NCI-H2171 treated with DMSO at 0.1 percent for 48 hours (cell line): ENCODE data around the gene PLK4.
"Not testable (repeated sequence)": the region's sequence is repeated elsewhere in the genome, so short reads cannot be mapped to it uniquely, and the experiment has no call there.

Source experiments
- DNase-seq: peaks from one replicate; lab custom pipeline; 2025; lab: John Stamatoyannopoulos, UW

The PLK4 gene

DNA sequence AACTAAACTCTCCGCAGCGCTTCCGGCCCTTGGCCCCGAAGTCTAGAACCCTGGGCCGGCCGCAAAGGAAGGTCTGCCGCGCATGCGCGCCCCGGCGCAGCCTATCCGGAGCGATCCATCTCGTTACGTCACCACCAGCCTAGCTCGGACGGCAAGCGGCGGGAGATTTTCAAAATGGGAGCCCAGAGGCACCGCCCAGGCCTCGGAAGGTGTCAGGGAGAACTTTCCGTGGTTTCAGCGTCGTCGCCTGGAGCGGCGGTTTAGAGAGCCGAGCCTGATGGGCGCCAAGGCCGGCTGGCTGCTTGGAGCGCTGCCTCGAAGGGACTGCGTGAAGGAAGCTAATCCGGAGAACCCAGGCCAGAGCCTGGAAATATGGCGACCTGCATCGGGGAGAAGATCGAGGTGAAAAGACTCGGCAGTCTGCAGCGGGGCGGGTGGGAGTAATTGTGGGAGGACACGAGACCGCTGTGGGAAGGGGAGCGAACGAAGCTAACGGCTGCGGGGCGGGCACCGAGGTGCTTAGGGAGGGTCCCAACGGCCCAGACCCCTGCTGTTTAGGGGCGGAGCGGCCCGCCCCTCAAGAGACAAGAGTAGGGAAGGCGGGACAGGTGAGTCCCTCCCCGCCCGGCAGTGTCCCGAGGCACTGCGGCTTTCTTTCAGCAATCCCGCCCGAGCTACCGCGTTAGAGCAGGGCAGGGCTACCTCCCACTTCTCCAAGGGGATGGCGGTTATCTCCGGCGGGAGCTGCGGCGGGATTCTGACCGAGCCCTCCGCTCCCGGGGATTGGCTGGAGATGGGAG lies at the start of gene PLK4:
PLK4 (plus strand) TSS at position 131 of the 800 bp plus-strand sequence; CDS start at position 373, 242 bp downstream.
- DNase-seq = peak; percentile 88

DNA sequence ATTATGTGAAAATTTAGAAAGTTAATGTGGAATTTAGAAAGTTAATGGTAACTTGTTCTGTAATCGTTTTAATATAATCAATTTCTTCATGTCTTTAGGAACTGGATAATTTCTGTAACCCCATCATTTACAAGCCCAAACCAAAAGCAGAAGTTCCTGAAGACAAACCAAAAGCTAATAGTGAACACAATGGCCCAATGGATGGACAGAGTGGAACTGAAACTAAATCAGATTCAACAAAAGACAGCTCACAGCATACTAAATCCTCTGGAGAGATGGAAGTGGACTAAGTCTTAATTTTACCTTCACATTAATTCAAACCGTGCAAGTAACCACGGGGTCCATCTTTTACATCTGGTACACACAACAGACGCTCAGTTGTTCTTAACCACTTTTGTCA lies 48.1 kb upstream of the PLK4 start:
- no peak for DNase-seq

DNA sequence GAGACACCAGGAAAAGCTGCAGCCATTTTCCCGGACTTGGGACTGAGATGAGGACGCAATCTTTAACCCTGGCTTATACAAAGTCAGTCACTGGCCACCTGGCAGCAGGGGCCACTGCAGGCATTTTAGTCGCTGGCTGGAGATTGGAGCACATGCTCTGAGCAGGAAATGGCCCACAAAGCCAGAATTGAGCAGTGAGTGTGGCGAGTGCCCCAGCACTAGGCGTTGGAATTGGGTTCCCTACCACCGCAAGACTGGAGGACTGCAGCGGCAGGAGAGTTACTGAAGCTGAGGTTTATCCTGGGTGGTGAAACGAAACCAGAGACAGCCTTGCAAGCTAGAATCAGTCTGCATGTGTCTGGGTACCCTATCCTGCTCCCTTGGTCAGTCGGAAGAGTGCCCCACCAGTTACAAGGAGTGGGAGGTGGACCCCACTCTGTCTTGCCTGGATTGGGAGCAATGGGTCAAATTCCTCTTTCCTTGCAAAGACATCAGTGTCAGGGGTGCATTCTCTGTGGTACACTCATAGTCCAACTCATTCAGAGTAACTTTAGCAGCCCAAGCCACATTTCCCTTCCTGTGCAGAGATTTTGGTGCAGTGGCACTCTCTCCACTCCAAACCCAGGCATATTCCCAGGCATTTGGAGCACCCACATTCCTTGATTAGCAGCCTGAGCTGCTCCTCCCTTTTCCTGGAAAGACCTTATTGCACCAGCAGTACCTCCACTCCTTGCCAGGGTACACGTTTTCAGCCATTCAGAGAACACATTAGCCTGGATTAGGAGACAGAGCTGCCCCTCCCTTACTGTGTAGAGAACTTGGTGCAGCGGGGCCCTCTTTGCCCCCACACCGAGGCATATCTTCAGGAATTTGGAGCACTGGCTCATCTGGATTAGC lies 36.7 kb upstream of the PLK4 start:
- no peak for DNase-seq

DNA sequence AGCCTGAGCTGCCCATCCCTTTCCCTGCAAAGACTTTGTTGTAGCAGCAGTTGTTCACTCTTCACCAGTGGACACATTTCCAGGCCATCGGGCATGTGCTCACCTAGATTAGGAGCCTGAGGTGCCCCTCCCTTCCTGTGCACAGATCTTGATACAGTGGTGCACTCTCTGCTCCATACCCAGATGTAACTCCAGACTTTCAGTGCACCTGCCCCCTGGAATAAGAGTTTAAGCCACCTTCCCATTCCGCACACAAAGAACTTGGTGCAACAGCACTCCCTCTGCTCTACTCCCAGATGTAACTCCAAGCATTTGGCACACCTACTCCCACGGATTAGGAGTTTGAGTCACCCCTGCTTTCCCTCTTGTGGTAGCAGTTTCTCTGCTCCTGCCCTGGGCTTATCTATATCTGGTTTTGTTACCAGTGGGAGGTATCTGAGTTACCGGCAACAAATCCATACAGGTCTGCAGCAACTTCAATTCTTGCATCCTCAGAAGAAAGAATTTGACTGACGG lies 36.0 kb upstream of the PLK4 start:
- DNase-seq = no peak

- no peak for DNase-seq
Measured at GRCh38 chr4:127846061-127846460, 34.6 kb upstream of the PLK4 start.

DNA sequence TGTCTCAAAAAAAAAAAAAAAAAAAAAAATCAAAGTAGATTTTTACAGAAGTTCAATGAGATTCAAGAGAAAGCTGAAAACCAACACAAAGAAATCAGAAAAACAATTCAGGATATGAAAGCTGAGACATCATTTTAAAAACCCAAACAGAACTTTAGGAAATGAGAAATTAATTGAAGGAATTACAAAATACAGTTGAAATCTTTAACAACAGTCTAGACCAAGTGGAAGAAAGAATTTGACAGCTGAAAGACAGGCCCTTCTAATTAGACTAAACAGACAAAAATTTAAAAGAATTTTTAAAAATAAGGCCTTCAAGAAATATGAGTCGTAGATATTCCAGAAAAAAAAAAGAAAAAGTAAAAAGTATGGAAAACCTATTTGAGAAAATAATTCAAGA lies 33.9 kb upstream of the PLK4 start:
- DNase-seq = no peak

- no peak for DNase-seq
Measured at GRCh38 chr4:127849505-127850234, 31.0 kb upstream of the PLK4 start.

DNA sequence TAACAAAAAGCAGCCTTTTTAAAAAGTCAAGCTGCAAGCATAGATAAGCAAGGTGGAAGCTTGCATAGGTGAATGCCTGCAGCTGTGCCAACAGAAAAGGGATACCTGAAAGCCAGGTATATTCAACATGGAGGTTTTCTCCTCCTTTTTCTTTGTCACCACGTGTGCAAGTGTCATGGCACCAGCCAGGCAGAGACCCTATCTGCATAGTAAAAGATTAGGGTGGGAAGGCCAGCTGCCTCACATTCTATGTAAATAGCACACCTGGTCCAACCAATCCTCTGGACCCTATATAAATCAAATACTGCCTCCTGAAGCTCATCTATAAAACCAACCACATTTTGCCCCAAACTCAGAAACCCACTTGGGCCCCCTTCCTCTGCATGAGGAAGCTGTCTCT lies 28.0 kb upstream of the PLK4 start:
- DNase-seq = no peak

DNA sequence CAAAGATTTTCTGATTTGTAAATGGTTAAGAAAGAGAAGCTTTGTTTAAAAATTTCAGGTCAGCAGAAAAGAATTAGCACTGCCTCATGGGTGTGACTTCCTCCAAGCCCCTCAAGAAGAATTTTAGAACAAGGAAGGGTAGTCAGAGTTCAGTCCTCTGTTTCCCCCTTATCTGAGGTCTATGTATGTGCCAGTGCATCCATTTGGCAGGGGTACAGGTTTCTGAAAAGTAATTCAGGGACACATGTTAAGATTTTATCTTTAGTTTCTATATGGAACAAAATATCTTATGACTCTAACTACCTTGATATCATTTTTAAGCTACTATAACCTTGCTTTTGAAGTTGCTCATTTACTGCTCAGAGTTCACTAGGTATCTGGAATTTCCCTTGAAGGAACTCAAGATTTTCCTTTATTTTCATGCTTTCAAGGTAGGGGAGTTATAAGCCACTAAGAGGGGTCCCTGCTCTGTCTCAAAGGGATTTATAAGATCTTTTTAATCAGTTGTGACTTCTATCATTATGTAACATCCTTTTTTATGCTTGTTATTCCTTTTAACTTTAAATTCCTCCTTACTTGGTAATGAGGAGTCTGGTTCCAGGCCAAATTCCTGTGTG lies 24.4 kb upstream of the PLK4 start:
- no peak for DNase-seq

DNA sequence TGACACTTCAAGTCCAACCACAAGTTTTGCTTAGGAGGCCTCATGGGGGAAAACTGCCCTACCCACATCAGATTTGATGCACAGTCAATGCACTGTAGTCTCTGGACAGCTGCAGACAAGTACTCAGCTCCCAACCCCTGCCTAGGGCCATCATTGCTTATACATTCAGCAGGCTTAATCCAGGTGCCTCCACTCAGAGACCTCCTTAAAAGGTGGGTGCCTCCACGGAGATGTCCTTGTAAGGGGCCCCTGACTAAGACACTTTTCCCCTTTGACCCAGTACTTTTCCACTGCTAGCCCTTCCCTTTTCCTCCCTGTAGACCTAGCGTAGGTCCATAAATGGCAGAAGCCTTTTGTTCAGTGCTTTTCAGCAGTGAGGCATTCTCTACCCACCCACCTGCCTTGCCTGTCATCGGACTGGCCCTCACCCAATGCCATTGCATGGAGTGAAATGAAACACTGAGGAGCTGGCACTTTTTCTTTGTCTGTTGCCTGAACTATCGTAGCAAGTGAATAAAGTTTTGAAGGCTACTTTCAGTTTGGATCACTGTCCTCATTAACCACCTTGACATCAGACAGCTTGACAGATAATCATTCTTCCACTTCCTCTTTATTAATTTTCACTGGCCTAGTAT lies 23.8 kb upstream of the PLK4 start:
- DNase-seq = no peak

DNA sequence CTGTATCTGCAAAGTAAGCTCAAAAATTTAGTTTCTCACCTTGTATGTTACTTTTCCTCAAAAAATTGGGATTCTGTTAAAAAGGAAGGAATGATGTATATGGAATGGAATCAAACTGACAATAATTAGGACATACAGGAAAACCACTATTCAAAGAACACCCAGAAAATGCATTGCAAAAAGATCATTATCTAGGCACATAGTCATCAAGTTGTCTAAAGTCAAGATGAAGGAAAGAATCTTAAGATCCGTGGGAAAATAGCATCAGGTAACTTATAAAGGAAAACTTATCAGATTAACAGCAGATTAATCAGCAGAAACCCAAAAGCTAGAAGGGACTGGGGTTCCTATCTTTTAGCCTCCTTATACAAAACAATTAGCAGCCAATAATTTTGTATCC lies 23.1 kb upstream of the PLK4 start:
- DNase-seq = no peak

DNA sequence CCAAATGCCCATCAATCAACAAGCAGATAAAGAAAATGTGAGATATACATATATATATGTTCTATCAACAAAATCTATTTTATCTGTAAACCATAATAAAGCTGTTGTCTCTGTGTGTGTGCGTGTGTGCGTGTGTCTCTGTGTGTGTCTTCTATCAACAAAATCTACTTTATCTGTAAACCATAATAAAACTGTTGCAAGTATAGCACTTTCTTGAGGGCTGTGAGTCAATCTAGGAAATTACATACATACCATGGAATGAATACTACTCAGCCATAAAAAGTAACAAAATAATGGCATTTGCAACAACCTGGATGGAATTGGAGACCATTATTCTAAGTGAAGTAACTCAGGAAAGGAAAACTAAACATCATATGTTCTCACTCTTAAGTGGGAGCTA lies 12.5 kb upstream of the PLK4 start:
- DNase-seq = no peak

- no peak for DNase-seq
Measured at GRCh38 chr4:127870281-127870680, 10.4 kb upstream of the PLK4 start.

DNA sequence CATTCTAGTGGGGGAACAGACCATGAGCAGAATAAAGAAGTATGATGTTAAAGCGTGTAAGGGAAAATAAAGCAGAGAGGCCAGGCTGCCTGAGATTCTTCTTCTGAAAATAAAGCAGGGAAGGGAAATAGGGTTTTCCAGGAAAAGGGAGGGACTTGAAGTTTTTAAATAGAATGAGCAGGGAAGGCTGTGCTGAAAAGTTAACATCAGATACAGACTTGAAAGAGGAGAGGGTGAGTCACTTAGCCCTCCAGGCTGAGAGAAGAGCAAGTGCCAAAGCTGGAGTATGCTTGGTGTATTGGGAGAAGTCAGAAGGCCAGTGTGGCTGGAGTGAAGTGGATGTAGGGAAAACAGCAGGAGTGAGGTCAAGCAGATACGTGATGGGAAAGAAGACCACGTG lies 10.0 kb upstream of the PLK4 start:
- no peak for DNase-seq

DNA sequence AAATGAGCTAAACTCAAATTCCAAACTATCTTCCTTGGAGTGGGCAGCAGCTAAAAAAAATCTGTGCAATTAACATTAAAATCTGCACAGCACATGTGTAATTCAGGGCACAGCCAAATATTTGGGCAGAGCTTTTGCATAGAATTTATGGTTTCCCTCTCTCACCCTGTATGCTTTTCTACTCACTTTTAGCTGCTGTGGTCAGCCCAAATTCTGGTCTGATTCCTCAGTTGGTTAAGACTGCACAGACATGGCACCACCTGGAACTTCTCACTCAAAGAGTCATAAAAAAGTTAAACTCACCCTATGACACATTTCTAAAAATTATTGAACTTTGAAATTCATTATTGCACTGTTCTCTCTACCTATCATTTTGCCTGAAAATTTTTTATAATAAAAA lies 4.9 kb upstream of the PLK4 start:
- no peak for DNase-seq

GRCh38 chr4:127881563-127881864 lies 821 bp downstream of the PLK4 start:
- no peak for DNase-seq

DNA sequence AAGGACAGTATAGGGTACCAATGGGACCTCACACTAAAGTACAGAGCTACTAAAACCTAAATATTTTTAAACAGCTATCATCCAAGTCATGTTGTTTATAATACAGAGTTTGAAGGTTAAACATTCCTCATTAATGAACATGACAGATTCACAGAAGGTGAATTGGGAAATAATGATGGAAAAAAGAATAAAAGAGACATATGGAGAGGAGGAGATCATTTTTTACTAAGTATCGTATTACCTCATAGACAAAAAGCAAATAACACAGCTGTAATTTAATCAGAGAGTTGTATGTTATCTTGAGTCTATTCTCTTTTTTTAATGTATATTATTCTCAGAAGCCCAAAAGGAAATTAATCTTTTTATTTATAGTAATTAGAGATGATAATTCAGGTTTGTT lies 7.9 kb downstream of the PLK4 start:
- peak; percentile 81 for DNase-seq

- peak; percentile 7 for DNase-seq
Measured at GRCh38 chr4:127889903-127890302, 9.2 kb downstream of the PLK4 start.

GRCh38 chr4:127896069-127896468 lies 15.4 kb downstream of the PLK4 start:
- DNase-seq = no peak

DNA sequence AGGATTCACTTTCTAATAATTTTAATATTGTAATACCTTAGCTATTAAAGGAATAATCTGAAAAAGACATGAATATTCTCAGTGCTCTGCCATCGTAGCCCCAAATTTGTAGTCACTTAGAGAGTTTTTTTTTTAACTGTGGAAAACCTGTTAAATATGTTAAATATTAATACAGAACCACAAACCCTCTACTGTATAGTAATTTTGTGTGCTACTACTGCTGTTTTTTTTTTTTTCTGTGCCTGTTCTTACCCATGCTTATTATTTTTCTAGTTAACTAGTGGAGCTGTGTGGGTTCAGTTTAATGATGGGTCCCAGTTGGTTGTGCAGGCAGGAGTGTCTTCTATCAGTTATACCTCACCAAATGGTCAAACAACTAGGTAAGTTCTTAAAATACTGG lies 15.8 kb downstream of the PLK4 start:
- no peak for DNase-seq

GRCh38 chr4:127899682-127900081 lies 19.0 kb downstream of the PLK4 start:
- DNase-seq = not testable (repeated sequence)

GRCh38 chr4:127905029-127905428 lies 24.3 kb downstream of the PLK4 start:
- no peak for DNase-seq
